Urinary bladder (tissue), 4 donors: Measurements from ENCODE around the gene NCAM1. TPM values are rescaled to one million over a fixed set of nuclear protein-coding genes. Genes with fewer than 3 reads are reported as not detected.

Source experiments
- DNase-seq: peaks from one replicate; pipeline ENCODE4 v3.0.0-alpha.2; 2015; ENCODE audit errors: extremely low spot score
- H3K27ac ChIP-seq: one replicate; pipeline ENCODE4 v1.5.1; 2013; ENCODE audit warnings: low read depth, mild to moderate bottlenecking, moderate library complexity
- H3K36me3 ChIP-seq: one replicate; pipeline ENCODE4 v1.6.1; 2013; ENCODE audit warnings: mild to moderate bottlenecking, moderate library complexity; ENCODE audit not compliant: insufficient read depth
- H3K4me1 ChIP-seq: one replicate; pipeline ENCODE4 v1.6.1; 2013; ENCODE audit warnings: mild to moderate bottlenecking, moderate library complexity; ENCODE audit not compliant: insufficient read depth
- H3K4me3 ChIP-seq: one replicate; pipeline ENCODE4 v1.5.1; 2013; ENCODE audit warnings: low read depth, low read length
- WGBS: extraction: QIAGEN DNeasy Blood & Tissue Kit; methylation state at CpG from one replicate; pipeline ENCODE4 v1.1.7; 2013; 5-methylcytosine and 5-hydroxymethylcytosine counted together
- polyA plus RNA-seq: library from polyadenylated mRNA; stranded (reverse); fragments of 200-250 nt; gene quantifications from one replicate; pipeline ENCODE4 v1.2.3, GENCODE V29; 2013
- total RNA-seq: library from RNA; depleted of rRNA; stranded (reverse); fragments of >200 nt; gene quantifications from one replicate; pipeline ENCODE4 v1.2.3, GENCODE V29; 2014
- donor health status: healthy with polysubstance abuse.
- donor health status: healthy.

NCAM1 gene
- total and polyA plus RNA-seq, 2 donors: 79.1 to 114 TPM

- WGBS: 92% methylated on average over 3 of the region's 3 CpGs
- no peak for DNase-seq
- no peaks in the 10 kb centered on the region for H3K36me3 ChIP-seq
- no peak overlapping the region for H3K4me3 ChIP-seq
- H3K27ac ChIP-seq: no peak overlapping the region
- no peaks in the 10 kb centered on the region for H3K4me1 ChIP-seq
These were observed 162.8 kb downstream of the NCAM1 start for GRCh38 chr11:113124006-113124405.

- no peak for DNase-seq
- 89% methylated on average over 8 of the region's 8 CpGs for WGBS
These were observed 163.4 kb downstream of the NCAM1 start for GRCh38 chr11:113124578-113124977.

GRCh38 chr11:113129261-113129992, 168.2 kb downstream of the NCAM1 start:
- no peak overlapping the region for H3K27ac ChIP-seq
- DNase-seq: no peak
- 91% methylated on average over 5 of the region's 5 CpGs for WGBS

More at GRCh38 chr11:113124578-113124977, 163.4 kb downstream of the NCAM1 start:
- Histone ChIP-seq H3K36me3 (no peaks in the 10 kb centered on the region), H3K27ac (no peak overlapping the region), H3K4me1 (no peaks in the 10 kb centered on the region), H3K4me3 (no peak overlapping the region)

GRCh38 chr11:113131036-113131775, 170.0 kb downstream of the NCAM1 start:
- no peaks in the 10 kb centered on the region for H3K36me3 ChIP-seq
- no peak overlapping the region for H3K27ac ChIP-seq
- DNase-seq: no peak
- H3K4me1 ChIP-seq: no peaks in the 10 kb centered on the region
- H3K4me3 ChIP-seq: no peak overlapping the region
- WGBS: 85% methylated on average over 8 of the region's 8 CpGs

More at GRCh38 chr11:113129261-113129992, 168.2 kb downstream of the NCAM1 start:
- H3K4me3 ChIP-seq: no peak overlapping the region
- H3K36me3 ChIP-seq: no peaks in the 10 kb centered on the region
- no peaks in the 10 kb centered on the region for H3K4me1 ChIP-seq

GRCh38 chr11:113133071-113133470, 171.9 kb downstream of the NCAM1 start:
- no peak for DNase-seq
- no peaks in the 10 kb centered on the region for H3K4me1 ChIP-seq
- WGBS: 80% methylated on average over 4 of the region's 4 CpGs
- H3K27ac ChIP-seq: no peak overlapping the region
- H3K4me3 ChIP-seq: no peak overlapping the region
- H3K36me3 ChIP-seq: no peaks in the 10 kb centered on the region

GRCh38 chr11:113134626-113135025, 173.4 kb downstream of the NCAM1 start:
- Histone ChIP-seq H3K4me3 (no peak overlapping the region), H3K27ac (no peak overlapping the region), H3K36me3 (no peaks in the 10 kb centered on the region), H3K4me1 (no peaks in the 10 kb centered on the region)
- no peak for DNase-seq
- 90% methylated on average over 5 of the region's 5 CpGs for WGBS

- no peak for DNase-seq
- no peak overlapping the region for H3K27ac ChIP-seq
- WGBS: 81% methylated on average over 15 of the region's 15 CpGs
These were observed 176.7 kb downstream of the NCAM1 start for GRCh38 chr11:113137713-113138529.

GRCh38 chr11:113138731-113139130, 177.5 kb downstream of the NCAM1 start:
- WGBS: 87% methylated on average over 4 of the region's 4 CpGs

More at GRCh38 chr11:113137713-113138529, 176.7 kb downstream of the NCAM1 start:
- no peaks in the 10 kb centered on the region for H3K4me1 ChIP-seq
- H3K4me3 ChIP-seq: no peak overlapping the region
- H3K36me3 ChIP-seq: no peaks in the 10 kb centered on the region

GRCh38 chr11:113141010-113141409, 179.8 kb downstream of the NCAM1 start:
- no peak overlapping the region for H3K27ac ChIP-seq
- H3K4me3 ChIP-seq: no peak overlapping the region
- DNase-seq: no peak
- no peaks in the 10 kb centered on the region for H3K36me3 ChIP-seq
- WGBS: 95% methylated on average over 5 of the region's 5 CpGs
- H3K4me1 ChIP-seq: no peaks in the 10 kb centered on the region

More at GRCh38 chr11:113138731-113139130, 177.5 kb downstream of the NCAM1 start:
- no peak overlapping the region for H3K27ac ChIP-seq
- no peak for DNase-seq
- H3K36me3 ChIP-seq: no peaks in the 10 kb centered on the region
- no peak overlapping the region for H3K4me3 ChIP-seq
- H3K4me1 ChIP-seq: no peaks in the 10 kb centered on the region

GRCh38 chr11:113142508-113142907, 181.3 kb downstream of the NCAM1 start:
- H3K4me1 ChIP-seq: no peaks in the 10 kb centered on the region
- H3K27ac ChIP-seq: no peak overlapping the region
- WGBS: 88% methylated on average over 6 of the region's 6 CpGs
- DNase-seq: no peak
- no peaks in the 10 kb centered on the region for H3K36me3 ChIP-seq
- H3K4me3 ChIP-seq: no peak overlapping the region

- Histone ChIP-seq H3K4me1 (no peaks in the 10 kb centered on the region), H3K27ac (no peak overlapping the region), H3K4me3 (no peak overlapping the region), H3K36me3 (no peaks in the 10 kb centered on the region)
- DNase-seq: no peak
- WGBS: 55% methylated on average over 8 of the region's 8 CpGs
These were observed 186.0 kb downstream of the NCAM1 start for GRCh38 chr11:113147249-113147648.

GRCh38 chr11:113148076-113148475, 186.9 kb downstream of the NCAM1 start:
- no peak for DNase-seq
- 90% methylated on average over 9 of the region's 9 CpGs for WGBS

GRCh38 chr11:113148652-113149051, 187.4 kb downstream of the NCAM1 start:
- WGBS: 87% methylated on average over 1 of the region's 1 CpG
- no peak overlapping the region for H3K4me3 ChIP-seq
- no peaks in the 10 kb centered on the region for H3K36me3 ChIP-seq
- no peak for DNase-seq
- no peaks in the 10 kb centered on the region for H3K4me1 ChIP-seq
- H3K27ac ChIP-seq: no peak overlapping the region

More at GRCh38 chr11:113148076-113148475, 186.9 kb downstream of the NCAM1 start:
- no peak overlapping the region for H3K27ac ChIP-seq
- H3K4me1 ChIP-seq: no peaks in the 10 kb centered on the region
- H3K4me3 ChIP-seq: no peak overlapping the region
- H3K36me3 ChIP-seq: no peaks in the 10 kb centered on the region
